ENCODE measurements around the gene CD53.

The CD53 gene

DNA sequence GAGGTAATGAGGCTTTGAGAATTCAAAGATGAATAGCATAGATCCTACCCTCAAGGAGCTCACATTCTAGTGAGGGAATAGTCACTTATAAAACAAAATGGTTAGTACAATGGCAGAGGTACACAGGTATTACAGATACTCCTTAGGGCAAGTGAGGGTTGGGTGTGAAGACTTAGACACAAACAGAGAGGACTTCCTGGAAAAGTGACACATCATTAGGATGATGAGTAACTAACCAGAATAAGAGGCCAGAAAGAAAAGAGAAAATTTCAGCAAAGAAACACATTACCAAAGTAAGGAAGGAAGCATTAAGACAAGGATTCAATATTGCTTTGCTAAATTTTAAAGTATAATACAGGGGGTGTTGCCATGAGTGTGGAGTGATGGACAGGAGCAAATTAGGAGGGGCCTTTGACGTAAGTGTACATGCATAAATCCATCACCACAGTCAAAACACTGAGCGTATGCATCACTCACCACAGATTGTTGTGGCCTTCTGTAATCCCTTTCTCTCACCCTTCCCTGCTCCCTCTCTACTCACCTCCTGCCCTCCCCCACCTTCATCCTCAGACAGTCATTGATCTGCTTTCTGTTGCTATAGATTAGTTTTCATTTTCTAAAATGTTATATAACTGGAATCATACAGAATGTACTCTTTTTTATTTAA, 7.9 kb downstream of the CD53 start:
- no peak for TF ChIP-seq CTCF (IDR thresholded peaks at IDR 0.05; ENCODE audit: control insufficient read depth, insufficient read depth, low read depth, low read length, missing control alignments)
- no peak overlapping the region for H3K4me3 ChIP-seq (ENCODE audit: control insufficient read depth, low read depth, low read length)
- DNase-seq (ENCODE audit: low read depth) = no peak

GRCh38 chr1:110888049-110888448, 15.1 kb downstream of the CD53 start:
- H3K4me3 ChIP-seq (ENCODE audit: control insufficient read depth, low read depth, low read length) = no peak overlapping the region
- DNase-seq (ENCODE audit: low read depth) = no peak
- TF ChIP-seq CTCF (IDR thresholded peaks at IDR 0.05; ENCODE audit: control insufficient read depth, insufficient read depth, low read depth, low read length, missing control alignments) = no peak

- no peak overlapping the region for H3K4me3 ChIP-seq (ENCODE audit: control insufficient read depth, low read depth, low read length)
- no peak for DNase-seq (ENCODE audit: low read depth)
- no peak for TF ChIP-seq CTCF (IDR thresholded peaks at IDR 0.05; ENCODE audit: control insufficient read depth, insufficient read depth, low read depth, low read length, missing control alignments)
Measured at GRCh38 chr1:110888641-110889040, 15.7 kb downstream of the CD53 start.

DNA sequence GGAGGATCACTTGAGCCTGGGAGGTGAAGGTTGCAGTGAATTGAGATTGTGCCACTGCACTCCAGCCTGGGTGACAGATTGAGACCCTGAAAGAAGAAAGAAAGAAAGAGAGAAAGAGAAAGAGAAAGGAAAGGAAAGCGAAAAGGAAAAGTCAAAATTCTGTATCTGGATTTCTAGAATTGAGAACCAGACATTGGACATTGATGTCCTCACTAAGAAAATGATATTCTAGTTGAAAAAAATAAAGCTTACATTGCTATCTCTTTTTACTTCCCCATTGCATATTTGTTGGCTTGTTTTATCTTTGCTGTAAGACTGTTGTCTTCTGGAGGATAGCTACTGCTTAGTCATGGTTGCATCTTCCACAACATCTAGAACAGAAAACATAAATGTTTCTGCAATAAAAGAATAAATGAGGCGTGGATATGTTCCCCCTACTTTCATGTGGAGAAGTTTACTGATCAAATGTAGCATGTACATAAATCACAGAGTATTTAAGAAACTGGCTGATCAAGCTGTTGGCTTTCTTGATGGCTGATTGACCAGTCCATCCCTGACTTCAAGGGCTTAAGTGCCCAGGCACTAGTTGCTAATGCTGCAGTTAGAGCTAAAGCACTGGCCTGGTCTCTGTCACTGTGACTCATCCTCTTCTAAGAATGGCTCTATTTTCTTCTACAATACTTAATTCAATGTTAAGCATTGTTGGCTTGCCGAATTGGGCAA, 17.7 kb downstream of the CD53 start:
- no peak for DNase-seq (ENCODE audit: low read depth)
- no peak overlapping the region for H3K4me3 ChIP-seq (ENCODE audit: control insufficient read depth, low read depth, low read length)
- no peak for TF ChIP-seq CTCF (IDR thresholded peaks at IDR 0.05; ENCODE audit: control insufficient read depth, insufficient read depth, low read depth, low read length, missing control alignments)

GRCh38 chr1:110893908-110894490, 21.1 kb downstream of the CD53 start:
- no peak overlapping the region for H3K4me3 ChIP-seq (ENCODE audit: control insufficient read depth, low read depth, low read length)
- TF ChIP-seq CTCF (IDR thresholded peaks at IDR 0.05; ENCODE audit: control insufficient read depth, insufficient read depth, low read depth, low read length, missing control alignments) = no peak
- no peak for DNase-seq (ENCODE audit: low read depth)

GRCh38 chr1:110896090-110896489, 23.1 kb downstream of the CD53 start:
- H3K4me3 ChIP-seq (ENCODE audit: control insufficient read depth, low read depth, low read length) = no peak overlapping the region
- TF ChIP-seq CTCF (IDR thresholded peaks at IDR 0.05; ENCODE audit: control insufficient read depth, insufficient read depth, low read depth, low read length, missing control alignments) = no peak
- DNase-seq (ENCODE audit: low read depth) = no peak

All from AG09309 (cell line).